HEK293 (cell line): ENCODE measurements around the gene LGALS9C.
"Not testable (repeated sequence)": the region's sequence is repeated elsewhere in the genome, so short reads cannot be mapped to it uniquely, and the experiment has no call there.

Source experiments
- CTCF ChIA-PET: fragments of 350-600 bp; formaldehyde crosslinking; extraction: SDS; loops from one replicate; lab custom pipeline; 2021; ENCODE audit warnings: antibody characterized with exemption; lab: Yijun Ruan, JAX
- POLR2A ChIA-PET: fragments of 300-600 bp; formaldehyde crosslinking; extraction: SDS; loops from one replicate; lab custom pipeline; 2020; ENCODE audit warnings: antibody characterized with exemption, inconsistent platforms; lab: Yijun Ruan, JAX
- H3K27ac ChIP-seq: fragments of 200-500 bp; sonication (Bioruptor generic); 2 replicates; pipeline ENCODE4 v1.5.1; 2014; ENCODE audit warnings: low read depth, low read length, control low read depth, inconsistent platforms; ENCODE audit errors: extremely low read depth
- H3K36me3 ChIP-seq, 2 experiments: fragments of 200-500 bp in 1 of 2; sonication (Bioruptor generic) in 1 of 2; 1 replicate in 1 of 2; 2 replicates in 1 of 2; pipeline ENCODE4 v1.5.1; 2014 to 2017; ENCODE audit warnings: inconsistent platforms in 2 of 2, low read length in 2 of 2; ENCODE audit not compliant: control insufficient read depth in 2 of 2, insufficient read depth in 1 of 2
- H3K4me1 ChIP-seq: fragments of 200-500 bp; sonication (Bioruptor generic); 2 replicates; pipeline ENCODE4 v1.5.1; 2014; ENCODE audit warnings: mild to moderate bottlenecking, low read length, inconsistent platforms; ENCODE audit not compliant: control insufficient read depth, insufficient read depth
- H3K4me3 ChIP-seq: 2 replicates; pipeline ENCODE4 v1.5.1; 2011; ENCODE audit warnings: low read depth, mild to moderate bottlenecking, control low read depth, low read length, moderate library complexity
- H3K9me3 ChIP-seq: fragments of 200-500 bp; sonication (Bioruptor generic); 2 replicates; pipeline ENCODE4 v1.5.1; 2014; ENCODE audit warnings: low read depth, low read length, inconsistent platforms; ENCODE audit not compliant: control insufficient read depth, insufficient read depth
- ZIC2 ChIP-seq: fragments of 450-650 bp; formaldehyde crosslinking; IDR thresholded peaks from 2 replicates; pipeline ENCODE4 v1.5.1; 2016; ENCODE audit warnings: missing biosample characterization, missing genetic modification characterization

The LGALS9C gene

DNA sequence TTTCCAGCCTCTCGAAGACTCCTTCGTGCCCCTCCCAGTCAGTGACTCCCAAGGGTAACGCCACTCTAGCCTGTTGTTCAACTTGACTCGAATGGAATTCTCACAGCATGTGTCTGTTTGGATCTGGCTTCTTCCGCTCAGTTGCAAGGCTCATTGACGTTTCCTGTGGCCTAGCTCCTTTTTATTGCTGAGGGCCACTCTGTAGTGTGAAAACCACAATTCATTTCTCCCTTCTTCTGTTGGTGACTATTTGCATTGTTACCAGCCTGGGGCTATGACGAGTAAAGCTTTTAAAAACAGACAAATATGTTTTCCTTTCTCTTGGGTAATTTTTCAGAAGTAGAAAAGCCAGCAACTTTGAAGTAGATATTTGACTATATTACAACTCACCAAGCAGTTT lies 1.8 kb upstream of the LGALS9C start:
- POLR2A ChIA-PET, H3K27ac ChIP-seq, CTCF ChIA-PET: not testable (repeated sequence)
- 0 out of 2 replicates have a peak, but pooled peaks have one; percentile 25 for TF ChIP-seq ZIC2 (tag by site-specific recombination)
- TF ChIP-seq, all 188 proteins: peak for 1; not testable (repeated sequence) for 187
- not testable (repeated sequence) for H3K4me1 ChIP-seq, H3K9me3 ChIP-seq, H3K4me3 ChIP-seq, H3K36me3 ChIP-seq

- POLR2A ChIA-PET, H3K4me1 ChIP-seq, H3K36me3 ChIP-seq, H3K9me3 ChIP-seq, H3K4me3 ChIP-seq, H3K27ac ChIP-seq: not testable (repeated sequence)
- CTCF ChIA-PET, result interaction anchor here (0.6 kb wide), 1 partner anchor 1485 kb away, joined by 3 read pairs; no protein-coding TSS in a partner anchor
Measured at GRCh38 chr17:18477367-18477766, 778 bp downstream of the LGALS9C start.

- POLR2A ChIA-PET, H3K4me1 ChIP-seq, H3K27ac ChIP-seq, H3K4me3 ChIP-seq, CTCF ChIA-PET, H3K36me3 ChIP-seq, H3K9me3 ChIP-seq: not testable (repeated sequence)
- peak; percentile 59 for TF ChIP-seq ZIC2 (tag by site-specific recombination)
Measured at GRCh38 chr17:18478362-18478761, 1.8 kb downstream of the LGALS9C start.

DNA sequence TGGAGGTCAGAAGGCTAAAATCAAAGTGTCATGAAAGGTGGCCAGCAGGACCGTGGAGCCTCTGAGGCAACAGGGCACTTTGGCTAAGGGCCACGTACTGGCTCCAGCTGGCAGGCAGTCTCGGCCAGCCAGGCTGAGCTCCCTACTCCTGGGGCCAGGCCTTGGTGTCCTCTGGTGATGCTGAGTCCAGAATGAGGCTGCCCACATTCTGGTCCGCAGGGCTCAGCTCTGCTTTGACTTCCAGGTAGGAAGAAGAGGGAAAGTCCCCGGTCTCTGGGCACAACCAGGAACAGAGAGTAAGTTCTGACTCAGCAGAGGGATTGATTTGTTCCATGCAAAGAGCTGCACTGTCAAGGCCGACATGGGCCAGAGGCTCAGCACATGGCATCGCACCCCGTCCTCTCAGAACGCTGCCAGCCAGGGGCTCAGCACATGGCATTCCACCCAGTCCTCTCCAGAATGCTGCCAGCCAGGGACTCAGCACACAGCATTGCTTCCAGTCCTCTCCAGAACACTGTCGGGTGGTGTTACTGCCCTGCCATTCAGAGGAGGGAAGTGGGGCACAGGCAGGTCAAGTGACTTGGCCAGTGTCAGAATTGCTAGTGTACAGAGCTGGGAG lies 2.5 kb downstream of the LGALS9C start:
- H3K9me3 ChIP-seq, H3K36me3 ChIP-seq, POLR2A ChIA-PET, CTCF ChIA-PET, H3K4me1 ChIP-seq, H3K27ac ChIP-seq, H3K4me3 ChIP-seq: not testable (repeated sequence)

GRCh38 chr17:18481775-18482174 lies 5.2 kb downstream of the LGALS9C start:
- CTCF ChIA-PET, H3K4me1 ChIP-seq, H3K36me3 ChIP-seq, H3K4me3 ChIP-seq, H3K27ac ChIP-seq, POLR2A ChIA-PET, H3K9me3 ChIP-seq: not testable (repeated sequence)

DNA sequence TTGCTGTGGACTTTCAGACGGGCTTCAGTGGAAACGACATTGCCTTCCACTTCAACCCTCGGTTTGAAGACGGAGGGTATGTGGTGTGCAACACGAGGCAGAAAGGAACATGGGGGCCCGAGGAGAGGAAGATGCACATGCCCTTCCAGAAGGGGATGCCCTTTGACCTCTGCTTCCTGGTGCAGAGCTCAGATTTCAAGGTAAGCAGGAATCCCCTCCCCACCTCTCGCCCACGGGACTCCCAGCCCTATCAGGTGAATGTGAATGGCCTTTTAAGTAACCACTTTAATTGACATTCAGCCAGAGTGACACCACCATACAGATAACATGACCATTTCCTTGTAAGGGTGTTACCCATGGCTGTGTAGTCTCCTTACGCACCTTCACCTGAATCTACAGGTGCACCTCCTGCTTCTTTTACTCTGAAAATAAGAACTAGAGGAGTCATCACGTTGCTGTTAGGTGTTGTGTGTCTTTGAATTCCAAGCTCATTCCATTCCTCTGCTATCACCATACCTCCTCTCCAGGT lies 9.4 kb downstream of the LGALS9C start:
- H3K36me3 ChIP-seq, H3K9me3 ChIP-seq, H3K4me1 ChIP-seq, H3K4me3 ChIP-seq, H3K27ac ChIP-seq, CTCF ChIA-PET, POLR2A ChIA-PET: not testable (repeated sequence)

DNA sequence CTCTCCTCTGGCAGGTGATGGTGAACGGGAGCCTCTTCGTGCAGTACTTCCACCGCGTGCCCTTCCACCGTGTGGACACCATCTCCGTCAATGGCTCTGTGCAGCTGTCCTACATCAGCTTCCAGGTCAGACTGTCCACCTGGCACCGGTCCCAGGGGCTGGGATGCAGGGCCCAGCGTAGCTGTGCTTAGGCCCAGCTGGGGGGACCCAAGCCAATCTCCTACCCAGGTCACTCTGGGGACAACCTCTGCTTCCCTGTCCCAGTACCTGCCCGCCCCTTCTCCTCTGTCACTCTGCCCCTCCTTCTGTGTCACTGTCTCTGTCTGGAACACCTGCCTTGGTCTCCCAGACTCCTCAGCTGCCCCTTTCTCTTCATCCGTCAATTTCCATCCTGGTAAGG lies 11.0 kb downstream of the LGALS9C start:
- H3K36me3 ChIP-seq, H3K27ac ChIP-seq, CTCF ChIA-PET, H3K4me3 ChIP-seq, H3K9me3 ChIP-seq, POLR2A ChIA-PET, H3K4me1 ChIP-seq: not testable (repeated sequence)

GRCh38 chr17:18488622-18489021 lies 12.0 kb downstream of the LGALS9C start:
- CTCF ChIA-PET, H3K9me3 ChIP-seq, H3K27ac ChIP-seq, H3K36me3 ChIP-seq, H3K4me3 ChIP-seq, H3K4me1 ChIP-seq, POLR2A ChIA-PET: not testable (repeated sequence)

DNA sequence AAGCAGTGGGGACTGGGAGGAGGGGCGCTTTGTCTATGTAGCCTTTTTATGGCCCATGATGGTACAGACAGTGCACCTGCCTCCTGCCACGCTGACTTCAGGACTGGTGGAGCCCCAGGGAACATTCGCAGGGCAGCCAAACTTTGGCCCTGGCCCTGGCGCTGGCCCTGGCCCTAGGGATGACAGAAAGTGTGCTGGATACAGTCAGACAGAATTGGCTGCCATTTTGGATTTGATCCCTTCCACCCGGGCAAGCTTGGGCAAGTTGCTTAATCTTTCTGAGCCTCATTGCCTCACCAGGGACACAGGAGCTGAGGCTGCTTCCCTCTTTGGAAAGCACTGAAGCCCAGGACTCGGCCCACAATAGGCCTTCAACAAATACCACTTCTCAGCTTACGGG lies 13.4 kb downstream of the LGALS9C start:
- H3K27ac ChIP-seq, H3K36me3 ChIP-seq, H3K9me3 ChIP-seq, POLR2A ChIA-PET, CTCF ChIA-PET, H3K4me1 ChIP-seq, H3K4me3 ChIP-seq: not testable (repeated sequence)

DNA sequence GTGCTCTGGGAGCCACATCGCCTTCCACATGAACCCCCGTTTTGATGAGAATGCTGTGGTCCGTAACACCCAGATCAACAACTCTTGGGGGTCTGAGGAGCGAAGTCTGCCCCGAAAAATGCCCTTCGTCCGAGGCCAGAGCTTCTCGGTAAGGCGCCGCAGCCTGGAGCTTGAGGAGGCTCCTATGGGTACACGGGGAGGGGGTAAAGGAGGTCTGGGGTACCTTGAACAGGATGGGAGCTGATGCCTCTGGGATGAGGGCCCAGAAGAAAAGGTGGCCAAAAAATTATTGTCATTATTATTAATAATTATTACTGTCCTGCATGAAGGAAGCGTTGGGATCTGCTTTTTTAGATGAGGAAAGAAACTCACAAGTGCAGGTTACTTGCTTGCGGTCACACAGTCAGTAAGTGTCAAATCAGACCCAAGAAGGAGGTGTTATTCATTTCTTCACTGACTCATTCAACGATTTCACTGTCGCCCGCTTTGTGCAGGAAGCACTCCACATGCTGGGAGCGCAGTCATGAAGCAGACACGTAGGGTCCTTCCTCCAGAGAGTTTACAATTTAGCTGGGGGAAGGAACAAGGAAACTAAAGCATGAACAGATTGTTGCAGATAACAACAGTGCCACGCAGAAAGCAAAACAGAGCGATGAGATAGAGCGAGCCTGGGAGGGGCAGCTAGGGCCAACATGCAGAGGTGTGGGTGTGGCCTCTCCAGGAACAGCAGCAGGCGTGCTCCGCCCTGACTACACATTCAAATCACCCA lies 16.3 kb downstream of the LGALS9C start:
- H3K27ac ChIP-seq, H3K9me3 ChIP-seq, H3K36me3 ChIP-seq, H3K4me3 ChIP-seq, CTCF ChIA-PET, POLR2A ChIA-PET, H3K4me1 ChIP-seq: not testable (repeated sequence)
